GM18870 (cell line): ENCODE measurements around the gene SYT11.
"Not testable (repeated sequence)": the region's sequence is repeated elsewhere in the genome, so short reads cannot be mapped to it uniquely, and the experiment has no call there.

Source experiments
- ATAC-seq: cut with Tn5 transposase; IDR thresholded peaks from one replicate; pipeline ENCODE4 v1.9.1; 2021; ENCODE audit warnings: moderate library complexity; ENCODE audit not compliant: unreplicated experiment

SYT11 gene

GRCh38 chr1:155896476-155896875, 37.1 kb downstream of the SYT11 start:
- not testable (repeated sequence) for ATAC-seq

- ATAC-seq: no peak
These were observed 38.4 kb downstream of the SYT11 start for GRCh38 chr1:155897746-155898145.

GRCh38 chr1:155898888-155899287, 39.5 kb downstream of the SYT11 start:
- no peak for ATAC-seq

DNA sequence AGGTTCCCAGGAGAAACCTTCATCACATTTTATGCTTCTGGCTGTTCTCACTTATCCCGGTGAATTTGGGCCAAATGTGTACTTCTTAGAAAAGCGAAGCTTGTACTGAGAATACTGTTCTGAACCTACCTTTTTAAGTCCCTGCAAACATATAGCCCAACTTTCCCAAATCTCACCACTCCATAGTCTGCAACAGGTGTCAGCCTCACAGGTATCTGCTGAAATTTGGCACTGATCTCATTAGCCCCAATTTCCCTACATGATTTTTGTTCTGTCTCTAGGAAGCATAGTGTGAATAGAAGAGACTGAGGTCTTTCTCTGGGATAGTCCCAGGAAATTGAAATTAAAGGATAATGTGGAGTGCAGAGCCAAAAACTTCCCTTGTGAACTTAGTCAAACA, 40.3 kb downstream of the SYT11 start:
- no peak for ATAC-seq

DNA sequence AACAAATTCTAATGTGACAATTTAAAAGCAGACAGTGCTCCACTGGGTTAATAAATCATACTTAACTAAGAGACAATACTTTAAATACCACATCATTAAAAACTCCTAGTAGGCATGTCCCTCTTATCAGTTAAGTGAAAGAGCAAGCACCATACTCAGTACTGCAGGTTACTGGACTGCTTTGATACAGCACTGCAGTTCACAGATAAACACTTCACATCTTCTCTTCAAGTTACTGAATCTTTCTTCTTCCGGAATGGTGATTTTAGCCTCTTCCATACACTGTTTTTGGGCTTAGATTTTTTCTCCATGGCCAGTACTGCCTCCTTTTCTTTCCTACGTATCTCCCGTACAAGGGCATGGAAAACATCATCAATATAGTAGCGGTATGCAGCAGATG, 40.8 kb downstream of the SYT11 start:
- no peak for ATAC-seq

GRCh38 chr1:155904261-155904660, 44.9 kb downstream of the SYT11 start:
- no peak for ATAC-seq

DNA sequence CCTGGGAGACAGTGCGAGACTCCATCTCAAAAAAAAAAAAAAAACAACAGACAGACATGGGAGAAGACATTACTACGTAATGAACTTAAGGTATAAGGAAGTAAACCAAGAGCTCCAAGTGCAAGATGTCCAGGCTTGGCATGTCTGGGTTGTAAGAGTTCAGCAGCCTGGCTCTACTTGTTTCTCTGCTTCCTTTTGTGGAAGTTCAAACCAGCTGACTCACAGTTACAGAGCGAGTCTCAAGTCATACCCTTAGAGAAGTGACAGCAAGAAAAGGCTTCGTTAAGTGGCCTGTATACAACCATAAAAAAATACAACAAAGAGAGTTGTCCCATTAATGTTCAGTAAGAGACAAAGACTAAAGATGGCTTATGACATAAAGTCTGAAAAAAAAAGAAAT, 50.5 kb downstream of the SYT11 start:
- no peak for ATAC-seq

- ATAC-seq: no peak
These were observed 51.3 kb downstream of the SYT11 start for GRCh38 chr1:155910621-155911121.

DNA sequence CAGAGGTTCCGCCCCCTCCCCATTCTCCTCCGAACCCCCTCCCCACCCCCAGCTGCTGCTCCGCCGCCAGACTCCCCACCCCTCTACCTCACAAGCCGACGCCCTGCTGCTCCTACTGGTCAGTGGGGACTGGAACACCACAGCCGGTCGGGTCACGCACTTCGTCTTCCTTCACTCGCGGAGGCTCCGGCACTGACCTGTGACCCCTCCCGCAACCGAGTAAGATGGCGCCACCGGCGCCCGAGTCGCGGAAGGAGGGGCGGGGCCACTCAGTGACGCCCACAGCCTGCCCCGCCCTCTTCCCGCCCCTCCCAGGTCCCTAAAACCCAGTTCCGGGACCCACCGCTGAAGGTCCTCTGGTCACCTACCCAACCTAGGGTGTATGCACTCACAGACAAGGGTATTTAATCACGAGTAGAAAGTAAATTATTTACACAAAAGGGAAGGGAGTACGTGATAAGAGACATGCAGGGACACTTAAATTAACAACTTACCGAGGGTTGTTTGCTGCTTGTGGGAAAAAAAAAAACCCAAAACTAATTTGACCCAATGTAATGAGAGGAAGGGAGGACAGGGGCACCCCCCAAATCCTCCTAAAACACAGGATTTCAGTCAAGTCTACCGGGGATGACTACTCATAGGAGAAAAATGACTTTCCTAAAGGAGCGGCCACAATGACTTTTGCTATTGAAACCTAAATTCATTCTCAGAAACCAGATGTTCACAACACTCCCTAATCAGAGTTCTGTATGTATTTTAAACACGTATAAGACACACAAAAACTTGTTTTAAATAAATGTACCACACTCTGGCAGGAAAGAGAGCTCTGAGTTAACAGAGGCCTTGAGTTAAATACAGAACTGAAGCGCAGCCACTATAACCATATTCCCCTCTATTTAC, 52.0 kb downstream of the SYT11 start, which contains the start of gene RIT1:
TSS of gene RIT1 (minus strand) at position 194 of the 900 bp plus-strand sequence. CDS start 588 bp downstream, outside the sequence.
- ATAC-seq: peak; percentile 74

DNA sequence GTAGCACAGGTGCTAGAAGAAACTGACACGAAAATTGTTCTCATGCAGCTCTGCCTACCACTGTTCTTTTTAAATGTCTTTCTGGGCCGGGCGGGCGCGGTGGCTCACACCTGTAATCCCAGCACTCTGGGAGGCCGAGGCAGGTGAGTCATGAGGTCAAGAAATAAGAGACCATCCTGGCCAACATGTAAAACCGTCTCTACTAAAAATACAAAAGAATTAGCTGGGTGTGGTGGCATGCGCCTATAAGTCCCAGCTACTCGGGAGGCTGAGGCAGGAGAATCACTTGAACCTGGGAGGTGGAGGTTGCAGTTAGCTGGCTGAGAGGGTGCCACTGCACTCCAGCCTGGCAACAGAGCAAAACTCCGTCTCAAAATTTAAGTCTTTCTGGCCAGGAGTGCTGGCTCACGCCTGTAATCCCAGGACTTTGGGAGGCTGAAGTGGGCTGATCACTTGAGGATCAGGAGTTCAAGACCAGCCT, 52.7 kb downstream of the SYT11 start:
- ATAC-seq: no peak

DNA sequence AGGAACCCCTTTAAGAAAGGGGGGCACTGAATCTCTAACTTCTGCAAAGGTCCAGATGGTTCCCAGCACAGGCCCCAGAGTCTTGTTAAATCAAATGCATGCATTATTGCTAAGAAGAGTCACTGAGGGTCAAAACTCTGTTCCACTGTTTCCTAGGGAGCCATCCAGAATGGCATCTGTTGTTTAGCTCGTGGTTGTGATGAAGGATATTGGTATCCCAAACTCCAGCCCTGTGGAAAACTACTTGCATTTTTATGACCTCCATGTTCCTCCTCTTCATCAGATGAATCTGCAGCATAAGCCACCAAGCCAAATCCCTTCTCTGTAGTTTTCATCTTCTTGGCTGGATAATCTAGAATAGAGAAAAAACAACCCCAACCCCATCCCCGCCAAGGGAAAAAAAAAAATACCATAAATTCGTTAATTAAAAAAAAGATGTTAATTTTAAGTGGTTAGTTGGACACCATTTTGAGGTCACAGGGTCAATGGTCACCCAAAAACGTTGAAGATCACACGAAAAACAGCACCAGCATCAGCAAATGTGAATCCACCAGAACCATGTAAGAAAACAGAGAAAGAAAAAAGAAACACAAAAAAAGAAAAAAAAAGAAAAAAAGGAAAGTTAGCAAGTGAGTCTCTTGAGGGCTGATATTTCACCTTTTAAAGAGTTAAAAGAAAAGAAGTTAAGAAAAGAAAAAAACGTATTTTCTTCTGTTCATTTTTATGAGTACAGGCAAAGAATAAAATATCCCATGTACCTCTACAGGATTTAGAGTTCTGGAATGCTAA, 54.8 kb downstream of the SYT11 start:
- no peak for ATAC-seq

GRCh38 chr1:155918660-155919059, 59.3 kb downstream of the SYT11 start:
- ATAC-seq: no peak

GRCh38 chr1:155919801-155920200, 60.4 kb downstream of the SYT11 start:
- no peak for ATAC-seq

- ATAC-seq: no peak
These were observed 61.4 kb downstream of the SYT11 start for GRCh38 chr1:155920717-155921116.

DNA sequence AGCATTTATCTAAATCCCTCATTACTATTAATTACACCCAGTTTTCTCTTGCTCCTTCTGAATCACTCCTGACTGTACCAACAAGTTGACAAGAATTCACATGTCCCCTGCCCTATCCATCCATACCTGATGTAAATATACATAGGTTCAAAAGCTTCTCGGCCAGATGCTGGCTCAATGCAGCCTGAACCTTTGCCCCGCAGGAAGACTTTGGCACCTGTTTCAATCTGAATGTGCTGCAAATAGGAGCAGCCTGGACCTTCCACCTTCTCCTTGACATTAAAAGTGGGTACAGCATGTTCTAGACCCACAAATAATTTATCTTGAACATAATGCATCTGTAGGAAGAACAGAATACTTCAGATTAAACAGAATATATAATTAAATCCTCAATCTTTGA, 66.1 kb downstream of the SYT11 start:
- no peak for ATAC-seq

GRCh38 chr1:155929057-155929456, 69.7 kb downstream of the SYT11 start:
- ATAC-seq: no peak

DNA sequence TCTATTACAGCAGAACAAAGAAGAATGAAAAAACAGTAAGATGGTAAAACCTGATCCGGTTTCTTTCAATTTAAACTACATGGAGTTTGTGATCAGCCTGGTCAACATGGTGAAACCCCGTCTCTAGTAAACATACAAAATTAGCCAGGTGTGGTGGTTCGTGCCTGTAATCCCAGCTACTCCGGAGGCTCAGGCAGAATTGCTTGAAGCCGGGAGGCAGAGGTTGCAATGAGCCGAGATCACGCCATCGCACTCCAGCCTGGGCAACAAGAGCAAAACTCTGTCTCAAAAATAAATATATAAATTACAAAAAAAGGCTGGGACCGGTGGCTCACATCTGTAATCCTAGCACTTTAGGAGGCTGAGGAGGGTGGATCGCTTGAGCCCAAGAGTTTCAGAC, 71.4 kb downstream of the SYT11 start:
- not testable (repeated sequence) for ATAC-seq

DNA sequence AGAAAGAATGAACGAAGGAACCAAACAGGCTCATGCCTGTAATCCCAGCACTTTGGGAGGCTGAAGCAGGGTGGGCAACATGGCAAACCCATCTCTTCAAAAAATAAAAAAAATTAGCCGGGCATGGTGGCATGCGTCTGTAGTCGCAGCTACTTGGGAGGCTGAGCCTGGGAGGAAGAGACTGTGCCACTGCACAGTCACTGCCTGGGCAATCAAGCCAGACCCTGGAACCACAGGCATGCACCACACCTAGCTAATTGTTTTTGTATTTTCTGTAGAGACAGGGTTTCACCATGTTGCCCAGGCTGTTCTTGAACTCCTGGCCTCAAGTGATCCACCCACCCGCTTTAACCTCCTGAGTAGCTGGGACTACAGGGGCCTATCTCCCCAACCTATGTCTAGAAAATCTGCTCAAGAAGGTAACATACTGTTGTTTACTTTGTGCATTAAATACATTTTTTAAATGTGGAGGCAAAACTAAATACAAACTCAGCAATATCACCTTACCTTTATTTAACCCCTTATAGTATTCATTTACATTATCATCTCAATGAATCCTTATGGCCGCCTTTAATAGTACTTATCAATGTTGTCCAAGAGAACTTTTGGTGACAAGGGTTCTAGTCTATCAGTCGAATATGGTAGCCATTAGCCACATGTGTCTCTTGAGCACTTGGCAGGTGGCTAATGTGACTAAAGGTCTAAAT, 72.1 kb downstream of the SYT11 start:
- ATAC-seq: no peak

- no peak for ATAC-seq
These were observed 72.7 kb downstream of the SYT11 start for GRCh38 chr1:155932081-155932480.

GRCh38 chr1:155932487-155932886, 73.1 kb downstream of the SYT11 start:
- no peak for ATAC-seq

DNA sequence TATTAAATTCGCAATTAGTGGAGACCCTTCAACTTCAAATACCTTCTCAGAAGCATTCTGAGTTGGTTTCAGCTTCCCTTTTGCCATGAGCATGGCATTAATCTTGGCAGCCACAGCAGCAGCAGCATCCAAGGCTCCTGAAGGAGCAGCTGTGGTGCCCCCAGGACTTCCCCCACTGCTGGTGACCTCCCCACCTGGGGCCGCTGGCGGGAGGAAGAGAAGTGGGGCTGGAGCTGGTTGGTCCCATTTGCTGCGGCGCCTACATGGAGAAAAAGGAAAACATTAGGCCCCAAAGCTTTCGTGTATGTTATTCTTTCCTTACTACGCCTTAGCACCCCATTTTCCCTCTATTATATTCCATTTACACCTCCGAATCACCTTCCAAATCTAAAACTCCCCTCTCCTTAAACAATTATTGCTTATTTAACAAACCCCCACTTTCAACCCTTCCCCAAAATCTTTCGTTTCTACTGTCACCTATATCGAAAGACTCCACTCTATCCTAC, 74.3 kb downstream of the SYT11 start:
- ATAC-seq: no peak
